ACC112 (cell line): Measurements from ENCODE around the gene SYT7.

Experiments
- H2AFZ ChIP-seq: fragments of 200-600 bp; sonication (generic); one replicate; pipeline ENCODE4 v1.6.0; 2017; ENCODE audit warnings: antibody characterized with exemption, low read length; ENCODE audit not compliant: unreplicated experiment
- H3K27ac ChIP-seq: fragments of 200-600 bp; sonication (generic); 2 replicates; pipeline ENCODE4 v1.5.1; 2014; ENCODE audit warnings: low read depth, mild to moderate bottlenecking, antibody characterized with exemption, low read length, moderate library complexity
- H3K27me3 ChIP-seq: fragments of 200-600 bp; sonication (generic); 2 replicates; pipeline ENCODE4 v1.6.1; 2014; ENCODE audit warnings: mild to moderate bottlenecking, antibody characterized with exemption, low read length, moderate library complexity, mixed read lengths; ENCODE audit not compliant: insufficient read depth
- H3K36me3 ChIP-seq: fragments of 200-600 bp; sonication (generic); 2 replicates; pipeline ENCODE4 v1.6.1; 2016; ENCODE audit warnings: mild to moderate bottlenecking, antibody characterized with exemption, low read length, moderate library complexity, mixed read lengths; ENCODE audit not compliant: insufficient read depth
- H3K4me1 ChIP-seq: fragments of 200-600 bp; sonication (generic); one replicate; pipeline ENCODE4 v1.6.1; 2016; ENCODE audit warnings: low read length, mixed read lengths; ENCODE audit not compliant: insufficient read depth, unreplicated experiment, control insufficient read depth
- H3K4me3 ChIP-seq: fragments of 200-600 bp; sonication (generic); 2 replicates; pipeline ENCODE4 v1.5.1; 2014; ENCODE audit warnings: mild to moderate bottlenecking, low read depth, low read length
- H3K79me2 ChIP-seq: fragments of 200-600 bp; sonication (generic); one replicate; pipeline ENCODE4 v1.6.0; 2016; ENCODE audit warnings: low read length; ENCODE audit not compliant: control insufficient read depth, unreplicated experiment, insufficient read depth

Gene SYT7

GRCh38 chr11:61596990-61597389 is 16.1 kb upstream of the SYT7 start:
- Histone ChIP-seq H3K79me2 (no peaks in the 10 kb centered on the region), H3K27me3 (peaks cover 5% of the 10 kb centered on the region), H3K36me3 (no peaks in the 10 kb centered on the region), H3K27ac (no peak overlapping the region), H3K4me1 (peaks cover 19% of the 10 kb centered on the region), H2AFZ (no peak overlapping the region), H3K4me3 (no peak overlapping the region)

GRCh38 chr11:61596542-61596941 is 15.7 kb upstream of the SYT7 start:
- no peaks in the 10 kb centered on the region for H3K36me3 ChIP-seq
- H3K27ac ChIP-seq, result no peak overlapping the region
- H3K4me3 ChIP-seq, result no peak overlapping the region
- H2AFZ ChIP-seq, result no peak overlapping the region
- no peaks in the 10 kb centered on the region for H3K79me2 ChIP-seq
- H3K27me3 ChIP-seq, result peaks cover 8% of the 10 kb centered on the region
- peaks cover 19% of the 10 kb centered on the region for H3K4me1 ChIP-seq

GRCh38 chr11:61594907-61595257 is 14.0 kb upstream of the SYT7 start:
- Histone ChIP-seq H3K4me3 (no peak overlapping the region), H3K27me3 (peaks cover 8% of the 10 kb centered on the region), H2AFZ (no peak overlapping the region), H3K79me2 (no peaks in the 10 kb centered on the region), H3K4me1 (peaks cover 15% of the 10 kb centered on the region), H3K27ac (no peak overlapping the region), H3K36me3 (no peaks in the 10 kb centered on the region)

GRCh38 chr11:61593151-61593550 is 12.3 kb upstream of the SYT7 start:
- Histone ChIP-seq H3K27me3 (peaks cover 8% of the 10 kb centered on the region), H3K27ac (no peak overlapping the region), H3K36me3 (no peaks in the 10 kb centered on the region)

GRCh38 chr11:61592176-61592575 is 11.3 kb upstream of the SYT7 start:
- H3K4me3 ChIP-seq, result no peak overlapping the region

More at GRCh38 chr11:61593151-61593550, 12.3 kb upstream of the SYT7 start:
- Histone ChIP-seq H3K79me2 (no peaks in the 10 kb centered on the region), H3K4me3 (no peak overlapping the region), H3K4me1 (peaks cover 6% of the 10 kb centered on the region), H2AFZ (no peak overlapping the region)

GRCh38 chr11:61589961-61590360 is 9.1 kb upstream of the SYT7 start:
- Histone ChIP-seq H3K36me3 (no peaks in the 10 kb centered on the region), H3K79me2 (no peaks in the 10 kb centered on the region), H2AFZ (no peak overlapping the region), H3K4me3 (no peak overlapping the region), H3K27ac (no peak overlapping the region), H3K4me1 (peaks cover 6% of the 10 kb centered on the region), H3K27me3 (peaks cover 8% of the 10 kb centered on the region)

More at GRCh38 chr11:61592176-61592575, 11.3 kb upstream of the SYT7 start:
- H3K79me2 ChIP-seq, result no peaks in the 10 kb centered on the region
- no peak overlapping the region for H2AFZ ChIP-seq
- H3K27ac ChIP-seq, result no peak overlapping the region
- H3K27me3 ChIP-seq, result peaks cover 8% of the 10 kb centered on the region
- peaks cover 6% of the 10 kb centered on the region for H3K4me1 ChIP-seq
- H3K36me3 ChIP-seq, result no peaks in the 10 kb centered on the region

- no peak overlapping the region for H2AFZ ChIP-seq
- no peak overlapping the region for H3K27ac ChIP-seq
These were observed 7.9 kb upstream of the SYT7 start for GRCh38 chr11:61588728-61589191.

GRCh38 chr11:61587951-61588727 is 7.3 kb upstream of the SYT7 start:
- peak overlapping the region; percentile 9 for H2AFZ ChIP-seq
- H3K79me2 ChIP-seq, result no peaks in the 10 kb centered on the region
- no peak overlapping the region for H3K27ac ChIP-seq
- H3K36me3 ChIP-seq, result no peaks in the 10 kb centered on the region
- H3K4me3 ChIP-seq, result peak overlapping the region; percentile 65
- H3K27me3 ChIP-seq, result peaks cover 12% of the 10 kb centered on the region
- peaks cover 6% of the 10 kb centered on the region for H3K4me1 ChIP-seq

More at GRCh38 chr11:61588728-61589191, 7.9 kb upstream of the SYT7 start:
- Histone ChIP-seq H3K4me1 (peaks cover 6% of the 10 kb centered on the region), H3K27me3 (peaks cover 8% of the 10 kb centered on the region), H3K79me2 (no peaks in the 10 kb centered on the region), H3K4me3 (peak overlapping the region; percentile 65), H3K36me3 (no peaks in the 10 kb centered on the region)

GRCh38 chr11:61587541-61587941 is 6.7 kb upstream of the SYT7 start:
- H3K27ac ChIP-seq, result no peak overlapping the region
- H3K27me3 ChIP-seq, result peaks cover 13% of the 10 kb centered on the region
- H3K79me2 ChIP-seq, result no peaks in the 10 kb centered on the region
- H2AFZ ChIP-seq, result peak overlapping the region; percentile 9
- H3K36me3 ChIP-seq, result no peaks in the 10 kb centered on the region
- peaks cover 6% of the 10 kb centered on the region for H3K4me1 ChIP-seq
- H3K4me3 ChIP-seq, result peak overlapping the region; percentile 65

GRCh38 chr11:61586792-61587430 is 6.0 kb upstream of the SYT7 start:
- Histone ChIP-seq H3K4me1 (peaks cover 6% of the 10 kb centered on the region), H3K79me2 (no peaks in the 10 kb centered on the region), H3K36me3 (no peaks in the 10 kb centered on the region), H3K27me3 (peaks cover 11% of the 10 kb centered on the region), H3K27ac (no peak overlapping the region), H3K4me3 (0 out of 2 replicates have a peak overlapping the region, but pooled peaks have one; percentile 65), H2AFZ (no peak overlapping the region)

GRCh38 chr11:61585115-61585514 is 4.2 kb upstream of the SYT7 start:
- Histone ChIP-seq H3K27ac (no peak overlapping the region), H2AFZ (no peak overlapping the region), H3K36me3 (no peaks in the 10 kb centered on the region), H3K4me3 (no peak overlapping the region), H3K4me1 (peaks cover 6% of the 10 kb centered on the region), H3K79me2 (no peaks in the 10 kb centered on the region), H3K27me3 (peaks cover 17% of the 10 kb centered on the region)
